ENCODE data around the gene RRAS2.

RRAS2 gene

DNA sequence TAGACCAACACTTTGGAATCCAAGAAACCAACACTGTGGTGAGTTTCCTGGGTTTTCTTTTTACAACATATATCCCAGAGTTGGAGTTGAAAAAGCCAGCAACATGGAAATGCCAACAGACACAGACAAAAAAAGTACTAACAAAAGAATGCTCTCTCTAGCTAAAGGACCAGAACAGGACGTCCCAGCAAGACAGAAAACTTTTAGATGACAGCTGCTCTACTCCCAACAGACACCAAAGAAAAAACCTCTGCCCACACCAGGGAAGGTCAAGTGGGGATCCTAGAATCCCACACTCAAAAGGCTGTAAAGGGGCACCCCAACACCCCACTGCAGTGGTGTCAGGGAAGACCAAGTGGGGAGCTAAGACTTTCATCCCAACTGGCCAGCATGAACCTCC lies 23.3 kb downstream of the RRAS2 start:
- DNase-seq: no peak

DNA sequence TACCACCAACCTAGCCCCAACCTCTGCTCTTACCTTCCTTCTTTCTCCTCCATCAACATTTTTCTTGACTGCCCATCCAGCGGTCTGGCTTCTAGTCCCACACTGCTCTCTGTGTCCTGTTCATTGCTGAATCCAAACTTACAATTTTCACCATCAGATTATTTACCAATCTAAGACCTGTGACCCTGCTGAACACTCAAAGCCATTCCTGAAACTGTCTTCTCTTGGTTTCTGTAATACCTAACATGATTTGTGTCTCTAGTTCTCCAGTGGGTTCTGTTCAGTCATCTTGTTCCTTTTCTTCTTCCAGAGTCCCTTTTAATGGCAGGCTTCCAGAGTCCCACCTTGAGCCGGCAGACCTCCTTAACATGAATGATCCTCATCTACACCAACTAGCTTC lies 24.1 kb downstream of the RRAS2 start:
- DNase-seq: no peak

- DNase-seq: no peak
Measured at GRCh38 chr11:14334192-14334591, 24.8 kb downstream of the RRAS2 start.

GRCh38 chr11:14331476-14332136 lies 27.4 kb downstream of the RRAS2 start:
- no peak for DNase-seq

DNA sequence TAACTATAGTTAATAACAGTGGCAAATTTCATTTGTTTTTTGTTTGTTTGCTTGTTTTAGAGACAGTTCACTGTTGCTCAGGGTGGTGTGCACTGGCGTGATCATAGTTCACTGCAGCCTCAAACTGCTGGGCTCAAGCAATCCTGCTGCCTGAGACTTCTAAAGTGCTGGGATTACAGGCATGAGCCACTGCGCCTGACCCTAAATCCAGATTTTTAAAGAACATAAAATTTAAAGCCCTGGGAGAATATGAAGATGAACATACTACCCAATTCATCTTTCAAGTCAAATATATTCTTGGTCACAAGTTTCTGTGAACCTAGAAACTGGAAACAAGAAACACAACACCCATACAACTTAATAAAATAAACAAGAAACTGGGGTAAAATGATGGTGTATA lies 28.1 kb downstream of the RRAS2 start:
- DNase-seq: no peak

DNA sequence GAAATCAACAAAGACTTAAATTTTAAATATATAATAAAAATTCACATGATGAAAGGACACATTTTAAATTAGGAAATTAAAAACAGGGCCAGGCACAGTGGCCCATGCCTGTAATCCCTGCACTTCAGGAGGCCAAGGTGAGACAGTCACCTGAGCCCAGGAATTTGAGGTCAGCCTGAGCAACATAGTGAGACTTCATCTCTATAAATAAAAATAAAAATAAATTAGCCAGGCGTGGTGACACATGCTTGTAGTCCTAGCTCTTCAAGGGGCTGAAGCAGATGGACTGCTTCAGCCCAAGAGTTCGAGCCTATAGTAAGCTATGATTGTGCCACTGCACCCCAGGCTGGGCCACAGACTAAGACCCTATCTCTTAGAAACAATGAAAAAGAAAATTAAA lies 29.3 kb downstream of the RRAS2 start:
- DNase-seq: no peak

GRCh38 chr11:14327116-14327515 lies 31.9 kb downstream of the RRAS2 start:
- no peak for DNase-seq

DNA sequence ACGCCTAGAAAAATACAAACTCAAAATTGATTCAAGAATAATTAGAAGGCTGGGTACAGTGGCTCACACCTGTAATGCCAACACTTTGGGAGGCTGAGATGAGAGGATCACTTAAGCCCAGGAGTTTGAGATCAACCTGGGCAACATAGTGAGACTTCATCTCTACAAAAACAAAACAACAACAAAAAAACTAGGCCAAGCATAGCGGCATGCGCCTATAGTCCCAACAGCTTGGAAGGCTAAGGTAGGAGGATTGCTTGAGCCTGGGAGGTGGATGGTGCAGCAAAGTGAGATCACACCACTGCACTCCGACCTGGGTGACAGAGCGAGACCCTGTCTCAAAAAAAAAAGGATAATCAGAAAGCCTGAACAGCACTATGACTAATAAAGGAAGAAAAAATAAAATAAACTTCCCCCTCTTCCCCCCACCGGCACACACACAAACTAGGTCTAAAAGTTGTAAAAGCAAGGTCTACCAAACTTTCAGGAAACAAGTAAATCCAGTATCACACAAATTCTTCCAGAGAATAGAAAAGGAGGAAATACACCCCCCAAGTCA lies 35.8 kb downstream of the RRAS2 start:
- DNase-seq: no peak

GRCh38 chr11:14322510-14322909 lies 36.5 kb downstream of the RRAS2 start:
- DNase-seq: no peak

DNA sequence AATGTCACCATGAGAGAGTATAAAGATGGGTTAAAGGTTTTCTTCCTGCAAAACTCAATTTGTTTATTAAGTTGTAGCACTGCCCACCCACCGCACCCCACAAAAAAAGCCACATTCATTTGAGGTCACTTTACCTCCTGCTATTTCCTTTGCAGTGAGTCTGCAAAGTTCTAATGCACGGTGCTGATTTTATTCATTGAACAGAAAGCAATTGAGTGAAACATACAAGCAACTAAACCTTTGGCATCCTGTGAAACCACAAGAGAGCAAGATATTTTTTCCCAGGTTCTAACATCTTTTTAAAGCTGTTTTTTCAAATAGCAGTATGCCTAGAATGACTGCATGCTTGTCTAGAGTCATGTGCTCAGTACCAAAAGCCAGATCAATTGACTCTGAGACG lies 39.0 kb downstream of the RRAS2 start:
- no peak for DNase-seq

GRCh38 chr11:14318581-14318981 lies 40.4 kb downstream of the RRAS2 start:
- no peak for DNase-seq

- no peak for DNase-seq
Measured at GRCh38 chr11:14317659-14318325, 41.2 kb downstream of the RRAS2 start.

GRCh38 chr11:14315130-14315529 lies 43.9 kb downstream of the RRAS2 start:
- no peak for DNase-seq

DNA sequence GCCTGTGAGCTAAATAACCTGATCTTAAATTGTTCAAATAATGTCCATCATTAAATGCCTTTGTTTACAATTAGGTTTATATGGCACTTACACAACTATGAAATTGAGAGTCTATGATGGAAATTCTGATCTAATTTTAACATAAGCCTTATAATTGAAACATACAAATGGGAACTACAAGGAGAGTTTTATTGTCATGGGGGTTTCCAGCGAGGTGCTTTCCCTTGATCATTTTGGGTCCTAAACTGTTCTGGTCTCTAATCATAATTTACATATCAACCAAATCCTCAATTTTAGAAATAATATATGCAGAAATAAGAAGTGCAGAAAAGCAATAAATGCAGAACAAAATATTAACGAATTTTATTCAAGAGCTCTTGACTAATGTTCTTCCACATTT lies 44.9 kb downstream of the RRAS2 start:
- no peak for DNase-seq

- DNase-seq: no peak
Measured at GRCh38 chr11:14312736-14313438, 46.1 kb downstream of the RRAS2 start.

- no peak for DNase-seq
Measured at GRCh38 chr11:14310679-14311078, 48.3 kb downstream of the RRAS2 start.

DNA sequence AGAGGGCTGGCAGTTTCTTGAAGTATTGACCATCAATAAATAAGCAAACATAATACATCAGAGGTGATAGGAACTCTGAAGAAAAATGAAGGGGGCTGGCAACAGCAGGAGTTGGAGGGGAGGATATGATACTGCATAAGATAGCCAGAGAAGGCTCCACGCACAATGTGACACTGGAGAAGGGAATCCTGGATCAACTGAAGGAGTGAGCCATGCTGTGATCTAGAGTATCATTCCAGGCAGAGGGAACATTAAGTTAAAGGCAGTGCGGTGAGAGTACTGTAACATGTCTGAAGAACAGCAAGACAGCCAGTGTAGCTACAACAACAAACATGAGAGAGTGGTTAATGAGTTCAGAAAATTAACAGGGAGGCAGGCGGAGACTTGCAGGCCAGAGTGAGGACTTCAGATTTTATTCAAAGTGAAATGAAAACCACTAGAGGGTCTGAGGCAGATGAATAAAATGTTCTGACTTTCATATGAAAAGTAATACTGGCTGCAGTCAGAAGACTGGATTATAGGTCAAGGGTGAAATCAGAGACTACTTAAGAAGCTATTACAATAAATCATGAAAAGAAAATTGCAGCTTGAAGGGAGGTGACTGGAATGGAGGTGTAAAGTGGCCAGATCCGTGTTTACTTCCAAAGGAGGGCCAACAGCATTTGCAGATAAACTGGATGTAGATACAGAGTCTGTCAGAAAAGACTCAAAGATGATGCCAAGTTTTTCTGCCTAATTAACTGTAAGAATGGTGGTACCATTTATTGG lies 49.4 kb downstream of the RRAS2 start:
- DNase-seq: no peak

GRCh38 chr11:14308897-14309387 lies 50.0 kb downstream of the RRAS2 start:
- DNase-seq: no peak

GRCh38 chr11:14308114-14308896 lies 50.7 kb downstream of the RRAS2 start:
- DNase-seq: peak; percentile 19

- no peak for DNase-seq
Measured at GRCh38 chr11:14306481-14306880, 52.5 kb downstream of the RRAS2 start.

DNA sequence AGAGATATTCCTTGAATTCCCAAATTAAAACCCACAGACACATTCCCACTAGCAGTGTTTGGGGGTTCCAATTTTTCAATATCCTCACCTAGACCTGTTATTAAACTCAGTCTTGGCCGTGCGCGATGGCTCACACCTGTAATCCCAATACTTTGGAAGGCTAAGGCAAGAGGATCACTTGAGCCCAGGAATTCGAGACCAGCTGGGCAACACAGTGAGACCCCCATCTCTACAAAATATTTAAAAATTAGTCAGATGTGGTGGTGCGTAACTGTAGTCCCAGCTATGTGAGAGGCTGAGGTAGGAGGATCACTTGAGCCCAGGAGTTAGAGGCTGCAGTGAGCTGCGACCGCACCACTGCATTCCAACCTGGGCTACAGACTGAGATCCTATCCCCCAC lies 53.3 kb downstream of the RRAS2 start:
- no peak for DNase-seq

DNA sequence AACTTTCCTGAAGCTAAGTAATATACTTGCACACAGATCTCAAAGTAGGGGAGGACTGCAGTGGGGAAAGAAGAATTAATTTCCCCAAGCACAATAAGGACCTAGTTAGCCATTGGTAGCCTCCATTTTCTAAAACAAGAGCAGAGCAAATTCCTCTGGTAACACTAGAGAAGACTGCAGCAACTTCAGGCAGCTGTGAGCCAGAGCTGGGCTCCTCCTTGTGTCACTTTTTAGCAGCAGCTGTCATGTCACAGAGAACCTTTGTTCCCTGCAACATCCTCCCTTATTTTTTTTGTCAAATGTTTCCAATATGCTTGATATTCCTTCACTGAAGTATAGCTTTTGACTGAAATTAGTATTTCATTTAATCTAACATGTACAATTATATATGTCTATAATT lies 54.4 kb downstream of the RRAS2 start:
- no peak for DNase-seq

Measured in NCI-H1092 treated with DMSO at 0.1 percent for 48 hours (cell line).